NCI-H345 treated with DMSO at 0.1 percent for 48 hours (cell line): ENCODE results near the gene LINC01488.

ENCODE experiments used
- DNase-seq: peaks from one replicate; lab custom pipeline; 2025; ENCODE audit not compliant: unreplicated experiment; lab: John Stamatoyannopoulos, UW

Gene LINC01488

DNA sequence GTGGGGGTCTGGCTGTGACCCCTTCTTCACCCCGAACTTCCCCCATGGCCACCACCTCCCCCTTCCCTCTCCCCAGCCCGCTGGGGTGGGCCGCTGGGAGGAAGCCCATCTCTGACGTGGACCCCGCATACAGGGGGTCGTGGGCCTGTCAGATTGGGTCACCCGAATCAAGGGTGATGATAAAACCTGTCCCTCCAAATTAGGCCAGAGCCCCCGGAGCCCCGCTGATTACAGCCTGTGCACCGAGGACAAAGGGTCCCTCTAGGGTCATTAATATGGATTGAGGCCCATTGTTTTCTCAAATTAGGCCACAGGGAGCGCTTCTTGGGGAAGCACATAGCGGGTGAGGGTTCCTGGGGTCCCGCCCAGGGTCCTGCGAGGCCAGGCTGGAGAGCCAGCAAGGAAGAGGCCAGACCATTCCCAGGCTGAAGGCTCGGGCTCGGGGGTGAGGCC is 4.9 kb upstream of the LINC01488 start:
- no peak for DNase-seq

DNA sequence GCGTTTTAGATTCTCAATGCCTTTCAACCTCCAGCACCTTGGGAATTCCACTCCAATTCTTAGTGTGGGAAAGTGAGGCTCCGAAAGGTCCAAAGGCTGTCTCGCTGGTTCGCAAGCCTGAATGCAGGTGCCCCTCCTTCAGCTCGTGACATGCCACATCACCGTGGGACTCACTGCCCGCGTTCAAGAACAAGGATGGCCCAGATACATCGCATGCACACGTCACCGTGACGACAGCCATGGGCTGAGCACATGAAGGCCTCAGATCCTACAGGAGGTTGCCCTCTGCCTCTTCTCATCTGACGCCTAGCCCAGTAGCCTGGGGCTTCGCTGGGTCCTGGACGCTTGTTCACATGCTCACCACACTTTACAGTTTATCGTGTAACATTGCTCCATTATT is 4.4 kb upstream of the LINC01488 start:
- no peak for DNase-seq

DNA sequence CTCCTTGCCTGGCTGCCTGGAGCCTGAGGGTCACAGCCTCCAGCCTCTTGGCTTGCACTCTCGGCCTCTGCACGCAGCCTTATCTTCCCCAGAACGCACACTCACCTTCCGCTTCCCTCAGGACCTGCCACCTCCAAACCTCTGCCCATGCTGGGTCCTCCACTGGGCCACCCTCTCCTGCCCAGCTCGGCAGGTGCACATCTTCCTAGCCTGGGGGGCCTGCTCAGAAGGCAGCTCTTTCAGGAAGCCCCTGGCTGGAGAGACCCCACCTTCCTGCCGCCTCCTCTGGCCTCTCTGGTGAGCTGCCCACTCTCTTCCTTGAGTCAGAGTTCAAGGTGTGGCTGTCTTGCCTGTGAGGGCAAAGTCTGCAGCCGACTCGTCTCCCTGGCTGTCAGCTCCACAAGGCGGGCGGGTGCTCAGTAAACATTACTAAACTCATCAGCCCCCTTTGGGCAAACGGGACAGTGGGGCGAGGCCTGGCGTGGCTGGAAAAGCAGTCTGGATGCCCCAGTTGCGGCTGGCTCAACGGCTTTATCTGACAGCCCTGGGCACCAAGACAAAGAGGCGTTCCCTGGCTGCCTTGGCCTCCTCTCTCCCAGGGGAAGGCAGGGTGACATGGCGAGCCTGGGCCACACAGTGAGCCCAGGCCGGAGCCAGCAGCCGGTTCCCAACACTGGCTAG is 1.7 kb upstream of the LINC01488 start:
- no peak for DNase-seq

DNA sequence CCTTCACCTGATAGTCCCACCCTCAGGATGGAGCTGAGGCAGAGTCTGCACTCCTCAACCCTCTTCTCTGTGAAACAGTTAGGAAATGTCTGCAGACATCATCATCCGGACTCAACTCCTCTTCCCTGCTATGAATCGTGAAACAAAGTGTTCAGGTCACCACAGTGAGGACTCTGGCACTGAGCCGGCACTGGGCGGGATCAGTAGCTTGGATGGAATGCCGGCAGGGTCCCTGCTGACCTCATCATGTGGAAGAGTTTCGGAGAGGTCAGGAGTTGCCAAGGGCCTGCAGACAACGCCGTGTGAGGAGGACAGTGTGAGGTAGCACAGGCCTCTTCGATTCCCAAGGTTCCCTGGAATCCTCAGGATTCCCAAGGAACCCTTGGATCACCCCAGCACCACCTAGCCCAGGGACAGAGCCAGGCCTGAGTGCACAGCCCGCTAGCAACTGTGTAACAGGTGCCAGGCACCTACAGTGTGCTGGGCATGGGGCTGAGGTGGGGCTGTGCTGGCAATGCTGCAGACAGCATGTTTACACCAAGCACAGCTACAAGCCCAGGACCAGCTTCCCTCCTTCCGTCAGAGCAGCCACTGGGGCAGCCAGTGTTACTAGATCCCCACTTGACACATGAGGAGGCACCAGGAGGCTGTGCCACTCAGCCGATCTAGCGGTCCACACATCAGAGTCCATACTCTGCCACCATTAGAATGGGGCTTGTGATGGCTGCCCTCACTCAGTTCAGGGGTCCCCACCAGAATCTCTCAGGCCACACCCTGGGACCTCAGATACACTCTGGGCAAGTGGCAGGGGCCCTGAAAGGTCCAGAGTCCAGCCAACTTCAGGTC is 693 bp upstream of the LINC01488 start:
- DNase-seq = no peak

DNA sequence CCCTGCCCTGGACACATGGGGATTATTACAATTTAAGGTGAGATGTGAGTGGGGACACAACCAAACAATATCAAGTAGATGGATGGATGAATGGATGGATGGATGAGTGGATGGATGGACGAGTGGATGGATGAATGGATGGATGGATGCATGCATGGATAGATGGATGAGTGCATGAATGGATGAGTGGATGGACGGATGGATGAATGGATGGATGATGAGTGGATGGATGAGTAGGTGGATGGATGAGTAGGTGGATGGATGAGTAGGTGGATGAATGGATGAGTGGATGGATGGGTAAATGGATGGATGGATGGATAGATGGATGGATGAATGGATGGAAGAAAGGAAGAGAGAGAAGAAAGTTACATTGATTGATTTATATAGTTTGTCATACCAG is 859 bp downstream of the LINC01488 start:
- no peak for DNase-seq

DNA sequence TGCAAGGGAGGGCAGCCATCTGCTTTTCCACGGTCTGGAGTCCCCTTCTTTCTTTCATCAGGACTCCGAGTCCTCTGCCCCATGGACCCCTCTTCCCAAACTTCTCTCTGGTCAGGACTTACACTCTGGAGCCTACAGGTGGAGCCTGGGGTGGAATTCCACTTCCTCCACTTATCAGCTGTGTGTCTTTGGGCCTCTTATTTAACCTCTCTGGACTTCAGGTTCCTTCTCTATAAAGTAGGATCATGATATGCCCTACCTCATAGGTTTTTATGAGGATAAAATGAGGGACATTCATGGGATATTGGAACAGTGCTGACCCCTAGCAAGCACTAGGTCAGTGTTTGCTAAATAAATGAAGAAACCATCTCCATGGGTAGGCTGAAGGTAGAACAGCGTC is 1.7 kb downstream of the LINC01488 start:
- no peak for DNase-seq

DNA sequence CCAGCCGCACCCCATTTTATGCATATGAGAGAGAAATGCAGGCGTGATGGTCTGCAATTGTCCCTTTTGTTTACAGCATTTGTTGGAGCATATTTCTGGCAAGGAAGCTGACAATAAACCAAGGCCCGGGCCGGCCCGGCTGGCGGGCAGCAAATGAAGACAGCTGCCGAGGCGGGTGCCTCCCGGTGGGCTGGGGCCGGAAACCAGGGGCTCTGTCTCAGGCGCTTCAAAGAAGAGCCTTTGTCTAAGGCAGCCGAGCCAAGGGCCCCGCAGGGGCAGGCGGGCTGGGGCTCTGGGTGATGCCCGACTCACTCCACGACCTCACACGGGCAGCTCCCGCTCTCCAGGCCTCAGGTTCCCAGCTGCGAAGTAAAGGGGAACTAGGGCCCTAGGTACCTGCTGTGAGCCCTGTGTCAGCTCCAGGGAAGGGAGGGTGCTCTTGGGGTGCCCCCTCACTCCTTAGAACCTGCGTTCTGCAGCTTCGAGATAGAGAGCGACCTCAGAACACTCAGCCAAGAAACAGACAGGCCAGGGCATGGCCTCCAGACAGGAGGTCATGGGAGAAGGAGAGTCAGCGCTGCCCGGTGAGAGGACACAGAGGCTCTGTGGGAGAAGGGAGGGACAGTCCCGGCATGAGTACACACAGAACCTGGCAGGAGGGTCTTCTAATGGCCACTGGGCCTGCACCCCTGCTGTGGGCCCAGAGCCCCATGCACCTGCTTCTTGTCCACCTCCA is 2.4 kb downstream of the LINC01488 start:
- DNase-seq = no peak

DNA sequence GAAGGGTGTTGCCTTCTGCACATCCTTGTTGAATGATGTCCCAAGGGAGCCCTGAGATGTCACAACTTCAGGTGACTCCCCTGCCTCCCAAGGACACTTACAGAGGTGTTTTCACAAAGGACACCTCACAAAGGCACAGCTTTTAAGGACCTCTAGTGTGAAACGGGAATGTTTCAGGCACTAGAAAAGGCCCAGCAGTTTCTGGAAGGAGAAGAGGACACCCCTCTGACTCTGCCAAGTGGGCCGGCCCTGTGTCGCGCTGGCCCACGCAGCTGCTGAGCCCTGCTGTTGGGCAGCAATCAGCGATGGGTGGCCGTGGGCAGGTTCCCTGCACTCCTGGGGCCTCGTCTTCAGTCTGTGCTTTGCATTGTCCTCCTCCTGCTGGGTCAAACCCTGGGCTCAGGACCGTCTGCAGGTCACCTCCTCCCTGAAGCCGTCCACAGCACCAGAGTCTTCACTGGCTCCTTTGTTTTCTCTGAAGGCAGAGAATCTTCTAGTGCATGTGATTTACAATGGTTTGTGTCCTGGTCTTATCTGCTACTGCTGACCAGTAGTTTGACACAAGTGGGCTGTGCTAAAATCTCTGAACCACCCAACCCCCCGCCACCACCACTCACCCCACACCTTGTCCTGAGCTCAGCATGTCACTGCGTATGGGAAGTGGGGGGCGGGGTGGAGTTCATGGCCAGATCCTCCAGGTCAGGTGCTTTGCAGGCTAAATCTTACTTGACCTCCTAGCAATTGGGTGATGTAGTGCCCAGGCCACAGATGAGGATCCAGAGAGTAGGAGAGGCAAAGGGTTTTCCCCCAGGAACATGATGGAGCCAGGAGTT is 3.2 kb downstream of the LINC01488 start:
- DNase-seq = no peak

DNA sequence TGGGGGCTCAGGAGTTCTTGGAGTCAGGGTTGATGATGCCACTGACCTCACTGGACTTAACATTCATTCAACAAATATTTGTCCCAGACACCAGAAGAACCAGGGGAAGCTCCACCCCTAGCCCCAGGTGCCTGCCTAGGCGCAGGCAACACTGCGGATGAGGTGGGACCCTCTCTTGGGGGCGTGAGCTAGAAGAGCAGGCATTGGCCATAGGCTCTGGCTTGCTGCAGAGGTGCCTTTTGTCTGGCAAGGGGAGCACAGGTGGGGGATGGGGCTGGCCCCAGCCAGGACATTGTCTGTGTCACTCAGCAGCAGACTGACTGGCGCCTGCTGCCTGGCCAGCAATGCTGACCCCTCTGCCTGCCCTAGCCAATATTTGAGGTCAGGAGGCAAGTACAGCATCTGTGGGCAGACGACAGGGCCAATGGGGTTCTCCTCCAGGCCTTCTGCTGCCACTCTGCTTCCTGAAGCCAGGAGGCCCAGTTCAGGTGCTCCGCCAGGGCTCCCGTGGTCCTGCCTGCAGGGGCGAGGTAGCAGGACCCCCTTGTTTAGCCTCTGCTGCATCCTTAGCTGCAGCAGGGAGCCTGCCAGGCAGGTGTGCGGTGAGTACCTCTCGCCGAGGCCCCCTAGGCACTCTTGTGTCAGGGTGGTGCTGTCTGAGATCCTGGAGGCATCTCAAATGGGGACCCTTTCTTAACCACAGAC is 4.0 kb downstream of the LINC01488 start:
- no peak for DNase-seq

DNA sequence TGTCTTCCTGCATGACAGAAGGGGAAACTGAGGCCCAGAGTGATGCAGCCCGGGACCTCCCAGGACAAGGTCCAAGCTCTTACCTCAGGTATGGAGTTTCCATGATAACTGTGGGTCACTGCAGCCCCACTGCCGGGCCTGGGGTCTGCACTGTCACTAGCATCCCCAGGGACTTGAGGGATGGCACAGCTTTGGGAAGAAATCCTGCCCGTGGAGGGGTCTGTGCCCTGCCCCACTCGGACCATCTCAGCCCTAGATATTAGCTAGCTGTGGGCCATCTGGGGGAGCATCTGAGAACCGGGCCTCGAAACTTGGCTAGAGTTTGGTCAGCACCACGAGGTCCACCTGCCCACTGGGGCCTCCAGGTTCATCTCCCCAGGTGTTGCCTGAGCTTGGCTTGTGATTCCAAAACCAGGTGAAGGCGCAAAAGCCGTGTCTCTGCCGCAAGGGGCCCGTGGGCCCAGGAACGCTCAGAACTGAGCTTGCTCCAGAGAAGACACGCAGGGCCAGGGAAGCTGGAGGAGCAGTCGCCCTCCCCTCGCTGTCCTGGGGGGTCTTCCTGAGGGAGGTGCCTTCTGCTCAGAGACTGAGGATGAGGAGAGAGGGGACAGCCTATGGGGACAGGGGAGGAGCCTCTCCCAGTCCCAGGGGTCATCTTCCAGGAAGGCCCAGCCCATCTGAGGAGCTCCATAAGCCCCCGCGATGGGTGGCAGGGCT is 4.8 kb downstream of the LINC01488 start:
- no peak for DNase-seq

DNA sequence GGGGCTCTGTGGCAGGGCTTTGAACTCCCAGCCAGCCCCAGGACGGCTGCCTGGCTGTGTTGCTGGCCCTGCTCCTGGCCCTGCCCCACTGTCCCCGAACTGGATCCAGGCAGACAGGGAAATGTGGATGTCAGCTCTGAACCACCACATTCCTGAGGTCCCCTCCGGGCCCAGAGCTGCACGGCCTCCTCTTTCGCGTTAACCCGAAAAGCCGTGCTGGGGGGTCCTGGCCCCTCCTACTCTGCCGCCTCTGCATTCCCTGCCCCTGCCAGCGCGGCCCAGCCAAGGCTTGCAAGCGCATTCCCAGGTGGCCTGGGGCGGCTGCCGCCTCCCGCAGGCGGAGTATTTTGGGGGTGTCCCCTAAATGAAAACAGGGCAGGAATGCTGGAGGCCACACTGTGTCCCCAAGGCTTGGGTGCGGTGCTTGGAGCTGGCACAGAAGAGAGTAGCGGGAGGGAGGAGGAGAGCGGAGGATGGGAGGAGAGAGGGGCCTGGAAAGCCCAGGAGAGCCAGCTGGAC is 5.4 kb downstream of the LINC01488 start:
- DNase-seq = no peak

DNA sequence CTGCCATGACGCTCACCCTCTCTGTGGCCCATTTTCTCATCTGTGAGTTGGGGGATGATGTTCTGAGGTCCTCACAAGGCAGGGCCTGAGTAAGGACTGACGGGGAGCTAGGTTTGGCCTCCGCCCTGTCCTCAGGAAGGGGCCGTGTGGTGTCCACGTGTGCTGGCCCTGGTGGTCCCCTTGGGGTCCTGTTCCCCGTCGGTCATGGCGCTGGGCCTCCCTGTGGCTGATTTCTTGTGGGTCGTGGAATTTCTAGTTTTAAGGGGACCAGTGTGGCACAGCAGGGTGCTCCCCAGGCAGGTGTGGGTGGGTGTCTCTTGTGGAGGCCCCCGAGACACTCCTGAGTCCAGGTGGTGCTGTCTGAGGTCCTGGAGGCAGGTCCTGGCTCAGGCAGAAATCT is 5.9 kb downstream of the LINC01488 start:
- DNase-seq = no peak

DNA sequence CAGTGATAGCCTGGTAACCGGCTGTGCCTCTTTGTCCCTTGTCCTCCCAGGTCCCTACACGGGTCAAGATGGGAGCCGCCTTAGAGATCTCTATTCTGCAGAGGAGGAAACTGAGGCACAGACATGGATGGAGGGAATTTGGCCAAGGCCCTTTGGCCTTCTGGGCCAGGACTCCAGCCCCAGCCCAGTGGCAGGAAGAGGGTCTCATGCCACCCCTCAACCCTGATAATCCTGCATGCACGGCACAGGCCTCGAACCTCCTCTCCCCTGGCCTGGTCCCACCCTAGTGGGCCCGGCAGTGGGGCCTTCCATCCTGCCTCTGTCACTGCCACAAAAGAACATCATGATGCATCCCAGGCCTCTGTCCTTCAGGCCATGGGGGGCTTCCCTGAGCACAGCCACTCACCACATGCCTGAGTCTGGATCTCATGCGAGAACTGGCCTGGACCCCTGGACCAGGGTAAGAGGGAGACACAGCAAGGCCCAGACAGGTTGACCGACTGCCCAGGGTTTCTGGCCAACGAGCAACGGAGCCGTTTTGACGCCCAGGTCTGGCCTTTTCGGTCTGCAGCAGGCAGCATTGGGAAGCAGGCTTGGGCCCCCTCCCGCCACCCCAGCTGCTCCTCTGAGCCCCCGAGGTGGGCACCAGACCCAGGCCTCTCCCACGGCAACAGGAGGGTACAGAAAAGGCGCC is 6.5 kb downstream of the LINC01488 start:
- DNase-seq = no peak

DNA sequence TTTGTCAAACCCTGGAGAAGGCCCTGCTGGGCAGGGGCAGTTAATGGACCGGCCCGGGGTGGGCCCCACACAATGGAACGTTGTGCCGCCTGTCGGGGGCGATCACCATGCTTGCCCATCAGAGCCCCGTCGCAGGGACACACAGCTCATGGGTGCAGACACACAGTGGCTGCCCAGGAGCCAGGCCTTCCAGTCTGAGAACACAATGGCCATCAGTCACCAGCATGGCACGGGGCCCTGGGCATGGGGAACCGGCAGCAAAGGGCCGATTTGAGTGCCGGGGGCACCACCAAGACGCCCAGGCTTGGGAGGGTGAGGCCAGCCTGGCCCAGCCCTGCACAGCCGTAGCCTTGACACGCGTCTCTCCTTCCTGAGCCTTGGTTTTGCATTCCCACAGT is 7.1 kb downstream of the LINC01488 start:
- DNase-seq = no peak

DNA sequence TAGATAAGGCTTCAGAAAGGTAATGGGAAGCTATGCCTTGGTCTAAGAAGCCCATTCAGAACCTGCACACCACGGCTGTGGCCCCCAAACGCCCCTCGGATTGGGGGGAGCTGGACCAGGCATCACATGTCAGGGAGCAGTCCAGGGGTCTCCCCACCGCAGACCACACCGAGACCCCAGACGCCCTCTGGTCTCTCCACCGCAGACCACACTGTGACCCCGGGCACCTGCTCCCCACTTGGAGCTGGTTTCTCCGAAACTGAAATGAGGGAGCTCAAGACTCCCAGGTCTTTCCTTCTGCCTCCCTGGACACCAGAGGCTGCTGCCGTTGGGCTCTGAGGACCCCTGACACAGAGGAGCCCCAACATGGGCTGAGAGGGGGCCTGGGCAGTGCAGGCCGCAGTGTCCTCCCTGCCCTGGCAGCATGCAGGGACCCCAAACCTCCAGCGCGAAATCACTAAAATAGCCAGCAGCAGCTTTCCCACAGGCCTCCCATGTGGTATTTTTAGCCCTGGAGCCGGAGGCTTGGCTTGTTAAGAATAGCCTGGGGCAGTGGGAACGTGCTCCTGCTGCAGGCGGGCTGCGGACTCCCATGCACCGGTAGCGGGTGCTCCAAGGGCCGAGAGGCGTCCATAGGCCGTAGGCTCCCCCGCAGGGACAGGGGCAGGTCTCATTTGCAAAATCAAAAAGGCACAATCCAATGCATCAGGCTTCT is 7.7 kb downstream of the LINC01488 start:
- no peak for DNase-seq

DNA sequence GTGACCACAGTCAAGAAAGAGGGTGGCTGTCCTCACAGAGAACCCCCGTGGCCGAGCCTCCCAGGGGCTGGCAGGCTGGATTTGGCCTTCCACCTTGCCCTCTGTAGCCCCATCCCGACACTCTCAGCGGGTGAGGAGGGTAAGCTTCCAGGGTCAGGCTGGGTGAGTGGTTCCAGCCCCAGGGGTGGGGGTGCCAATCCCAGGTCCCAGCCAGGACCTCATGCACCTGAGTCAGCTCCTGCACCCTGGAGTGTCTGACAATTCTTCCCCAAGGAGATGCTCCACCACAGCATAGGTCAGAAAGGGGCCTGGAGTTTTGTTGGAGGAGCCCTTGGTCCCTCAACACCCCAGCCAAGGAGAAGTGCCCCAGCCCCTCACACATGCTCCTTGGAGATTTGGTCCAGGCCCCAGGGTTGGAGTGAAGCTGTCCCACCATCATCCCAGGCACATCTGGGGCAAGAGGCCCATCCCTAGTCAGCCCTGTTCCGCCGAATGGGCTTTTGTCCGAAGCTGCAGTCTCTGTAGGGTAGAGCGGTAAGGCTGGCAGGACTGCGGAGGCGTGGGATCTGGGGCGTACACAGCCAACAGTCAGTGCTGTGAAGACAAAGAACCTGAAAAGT is 8.4 kb downstream of the LINC01488 start:
- no peak for DNase-seq

DNA sequence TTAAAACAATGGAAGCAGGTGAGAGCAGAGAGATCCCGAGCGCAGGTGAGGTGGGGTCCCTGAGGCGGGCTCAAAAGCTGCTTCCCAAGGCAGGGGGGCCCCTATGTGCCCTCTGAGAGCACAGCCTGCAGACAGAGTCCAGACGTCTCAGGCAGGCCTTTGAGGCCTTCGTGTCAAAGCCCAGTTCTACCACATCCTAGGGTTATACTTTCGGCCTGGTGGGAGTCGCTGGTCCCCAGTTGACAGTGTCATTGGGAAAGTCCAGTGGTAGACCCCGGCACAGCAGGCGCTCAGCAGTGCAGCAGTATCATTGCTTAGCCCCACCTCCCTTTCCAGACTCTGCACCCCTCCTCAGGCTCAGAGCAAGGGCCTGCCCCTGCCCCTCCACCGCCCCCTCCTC is 9.1 kb downstream of the LINC01488 start:
- no peak for DNase-seq
